GM19324 (cell line): ENCODE data around the gene MACROD2.

ENCODE experiments used
- ATAC-seq: cut with Tn5 transposase; IDR thresholded peaks from one replicate; pipeline ENCODE4 v1.9.1; 2021; ENCODE audit warnings: mild to moderate bottlenecking, moderate library complexity; ENCODE audit not compliant: unreplicated experiment, low FRiP score

MACROD2 gene

DNA sequence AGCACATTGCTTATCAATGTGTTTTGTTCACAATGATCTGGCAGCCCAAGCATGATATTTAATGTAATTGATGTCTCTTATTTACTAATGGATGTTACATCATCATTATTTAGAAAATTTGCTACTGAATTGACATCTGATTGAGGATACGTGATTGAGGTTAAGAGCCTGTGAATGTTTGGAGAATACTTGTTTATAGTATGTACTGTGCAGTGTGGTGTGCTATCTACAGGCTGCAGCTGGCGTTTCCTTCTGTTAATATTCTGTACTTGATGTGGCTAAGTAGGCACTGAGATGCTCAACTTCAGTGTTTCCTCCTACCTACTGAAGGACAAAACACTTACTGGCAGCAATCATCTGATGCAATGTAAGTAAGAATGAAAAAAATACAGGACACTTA, 1051.7 kb downstream of the MACROD2 start:
- no peak for ATAC-seq

DNA sequence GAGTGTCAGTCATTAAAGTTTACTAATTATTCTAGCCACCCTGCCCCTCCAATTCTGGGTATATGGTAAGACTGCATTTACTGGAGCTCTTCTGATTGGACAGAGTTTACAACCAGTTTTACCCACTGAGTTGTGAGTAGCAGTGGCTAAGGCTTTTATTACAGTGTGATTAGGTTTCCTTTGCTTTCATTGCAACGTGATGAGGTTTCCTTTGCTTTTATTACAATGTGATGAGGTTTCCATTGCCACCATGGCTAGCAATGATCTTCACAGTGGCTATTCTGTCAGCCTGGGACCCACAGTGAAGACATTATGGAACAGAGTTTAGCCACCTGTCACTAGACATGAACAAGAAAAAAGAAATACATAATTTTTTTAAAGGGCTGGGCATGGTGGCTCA, 1052.3 kb downstream of the MACROD2 start:
- ATAC-seq: no peak

DNA sequence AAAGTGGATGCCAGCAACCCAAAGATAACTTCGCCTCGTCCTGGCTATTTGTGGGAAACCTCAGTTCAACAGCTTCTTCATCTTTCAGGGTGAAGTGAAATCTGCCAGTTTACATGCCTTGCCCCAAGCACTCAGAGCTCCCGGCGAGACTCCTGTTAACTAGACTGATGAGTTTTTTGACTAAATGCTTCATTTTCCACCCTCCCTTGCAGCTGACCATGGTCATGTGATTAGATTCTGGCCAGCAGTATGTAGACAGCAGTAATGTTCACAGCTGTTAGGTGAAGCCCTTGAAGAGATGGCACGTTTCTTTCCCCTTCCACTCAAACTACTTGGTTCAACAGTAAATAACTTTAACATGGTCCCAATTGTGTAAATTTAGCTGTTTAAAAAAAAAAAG, 1060.9 kb downstream of the MACROD2 start:
- ATAC-seq: no peak

- ATAC-seq: no peak
Observed at GRCh38 chr20:15058841-15059240, 1063.5 kb downstream of the MACROD2 start.

DNA sequence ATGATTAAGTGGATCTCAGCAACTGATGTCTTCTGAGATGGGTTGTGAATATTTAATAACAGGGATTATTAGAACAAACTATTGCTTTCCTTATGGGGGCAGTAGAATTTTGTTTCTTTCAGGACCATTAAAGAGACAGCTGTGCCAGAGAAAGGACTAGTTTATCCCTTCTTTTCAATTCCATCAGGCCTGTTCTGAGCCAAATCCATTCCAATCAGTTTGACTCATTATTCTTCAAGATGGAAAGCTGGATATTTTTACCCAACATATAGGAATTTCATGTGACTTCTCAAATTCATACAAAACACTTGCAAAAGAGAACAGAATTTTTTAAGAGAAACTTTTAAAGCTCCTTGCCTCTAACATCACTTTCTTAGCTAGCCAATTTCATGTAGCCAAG, 1064.1 kb downstream of the MACROD2 start:
- no peak for ATAC-seq

DNA sequence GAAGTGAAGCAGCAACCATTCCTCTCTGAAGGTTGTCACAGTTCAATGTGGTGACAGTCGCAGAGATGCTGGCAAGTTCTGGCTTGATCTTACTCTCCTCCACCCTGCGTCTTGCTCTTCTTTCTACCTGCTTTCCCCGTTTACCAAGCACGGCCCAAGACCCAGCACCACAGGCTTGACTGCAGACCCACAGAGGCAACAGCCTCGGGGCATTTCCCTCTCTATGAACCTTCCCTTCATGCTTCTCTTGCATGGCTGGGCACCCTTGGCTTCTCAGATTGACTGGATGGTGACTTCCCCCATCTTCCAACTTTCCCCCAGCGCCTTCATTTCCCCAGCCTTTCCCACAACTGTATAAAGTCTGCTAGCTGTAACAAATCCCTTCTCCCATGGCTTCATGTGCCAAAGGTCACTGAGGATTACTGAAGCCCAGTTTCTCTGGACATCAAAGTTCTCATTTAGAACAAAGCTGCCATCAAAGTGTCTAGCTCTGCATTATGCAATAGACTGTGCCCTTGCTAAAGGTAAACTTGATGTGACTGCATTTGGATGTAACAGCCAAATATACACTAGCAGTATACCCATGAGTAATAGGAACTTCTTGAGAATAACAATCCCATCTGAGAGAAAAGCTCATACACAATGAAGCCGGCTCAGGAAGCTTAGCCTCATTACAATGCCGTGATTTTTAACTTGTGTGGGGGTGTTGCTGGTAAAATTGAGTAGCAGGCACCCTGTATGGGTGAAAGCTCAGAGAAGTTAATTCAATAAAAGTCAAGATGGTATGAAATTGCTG, 1065.1 kb downstream of the MACROD2 start:
- no peak for ATAC-seq

GRCh38 chr20:15061061-15061430, 1065.7 kb downstream of the MACROD2 start:
- ATAC-seq: no peak

DNA sequence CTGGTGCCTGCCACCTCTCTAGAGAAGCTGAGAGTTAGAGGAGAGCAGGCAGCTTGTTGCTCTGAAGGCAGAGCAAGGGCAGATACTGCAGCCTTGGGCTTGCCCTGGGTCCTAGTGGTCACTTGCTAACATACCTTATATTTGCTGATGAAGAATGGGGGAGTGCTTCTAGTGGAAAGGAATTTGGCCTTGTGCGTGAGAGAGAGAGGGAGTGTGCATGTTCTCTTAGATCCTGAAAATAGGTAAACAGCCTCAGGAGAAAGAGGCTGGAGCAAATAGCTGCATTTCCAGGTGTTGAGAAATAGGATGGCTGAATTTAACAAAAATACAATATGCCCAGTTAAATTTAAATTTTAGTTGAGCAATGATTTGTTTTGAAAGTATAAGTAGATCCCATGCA, 1066.6 kb downstream of the MACROD2 start:
- no peak for ATAC-seq

GRCh38 chr20:15063081-15063480, 1067.8 kb downstream of the MACROD2 start:
- ATAC-seq: no peak

DNA sequence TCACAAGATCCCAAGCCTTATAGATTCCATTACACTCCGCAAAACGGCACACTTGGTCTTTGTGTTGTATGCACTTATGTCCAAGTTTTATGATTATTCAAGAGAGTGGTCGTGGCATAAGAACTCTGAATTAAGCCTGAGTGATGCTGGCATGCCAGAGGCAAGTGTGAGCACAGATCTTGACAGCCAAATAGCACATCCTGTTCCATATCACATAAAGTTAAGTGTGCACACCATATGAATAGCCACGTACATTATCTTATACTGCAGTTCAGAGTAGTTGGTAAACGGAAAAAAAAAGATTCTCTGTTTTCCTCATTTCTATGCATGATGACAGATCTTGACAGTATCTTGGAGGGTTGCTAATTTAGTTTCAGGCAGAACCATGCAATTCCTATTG, 1069.4 kb downstream of the MACROD2 start:
- ATAC-seq: no peak

GRCh38 chr20:15065794-15066193, 1070.5 kb downstream of the MACROD2 start:
- ATAC-seq: no peak

DNA sequence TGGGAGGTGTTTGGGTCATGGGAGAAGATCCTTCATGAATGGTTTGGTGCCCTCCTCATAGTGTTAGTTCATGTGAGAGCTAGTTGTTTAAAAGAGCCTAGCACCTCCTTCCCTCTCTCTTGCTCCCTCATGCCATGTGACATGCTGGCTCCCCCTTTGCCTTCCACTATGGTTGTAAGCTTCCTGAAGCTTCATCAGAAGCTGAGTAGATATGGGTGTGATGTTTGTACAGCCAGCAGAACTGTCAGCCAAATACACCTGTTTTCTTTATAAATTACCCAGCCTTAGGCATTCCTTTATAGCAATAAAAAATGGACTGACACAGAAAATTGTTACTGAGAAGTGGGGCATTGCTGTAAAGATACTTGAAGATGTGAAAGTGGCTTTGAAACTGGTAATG, 1073.2 kb downstream of the MACROD2 start:
- ATAC-seq: no peak

GRCh38 chr20:15069355-15069754, 1074.0 kb downstream of the MACROD2 start:
- no peak for ATAC-seq

DNA sequence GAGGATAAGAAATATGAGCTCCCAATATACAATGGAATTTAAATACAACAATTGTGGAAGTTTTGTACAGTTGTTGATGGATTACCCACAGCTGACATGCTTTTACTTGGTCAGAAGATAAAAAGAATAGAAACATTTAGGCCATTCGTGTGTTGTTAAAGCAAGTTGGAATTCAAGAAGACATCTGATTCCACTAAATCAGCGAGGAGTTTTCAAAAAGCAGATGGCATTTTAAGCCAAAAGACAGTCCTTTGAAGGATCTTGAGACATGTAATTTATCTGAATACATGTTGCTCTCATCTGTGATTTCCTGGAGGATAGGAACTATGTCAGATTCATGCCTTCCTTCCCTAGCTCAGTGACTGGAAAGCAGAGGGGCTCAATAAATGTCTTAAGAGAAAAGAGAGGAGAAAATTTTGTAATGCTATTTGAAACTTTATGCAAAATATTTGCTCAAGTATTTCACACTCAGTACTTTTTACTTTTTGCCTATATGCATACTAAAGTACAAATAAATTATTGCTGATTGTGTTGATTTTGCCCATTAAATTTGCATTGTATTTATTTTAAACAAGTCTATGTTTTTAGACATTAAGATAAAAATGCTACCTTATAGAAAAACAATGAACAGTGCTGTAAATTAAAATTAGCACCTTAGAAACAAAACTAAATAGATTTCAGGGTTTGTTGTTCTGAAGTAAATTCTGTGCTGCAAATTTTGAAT, 1075.9 kb downstream of the MACROD2 start:
- ATAC-seq: no peak

DNA sequence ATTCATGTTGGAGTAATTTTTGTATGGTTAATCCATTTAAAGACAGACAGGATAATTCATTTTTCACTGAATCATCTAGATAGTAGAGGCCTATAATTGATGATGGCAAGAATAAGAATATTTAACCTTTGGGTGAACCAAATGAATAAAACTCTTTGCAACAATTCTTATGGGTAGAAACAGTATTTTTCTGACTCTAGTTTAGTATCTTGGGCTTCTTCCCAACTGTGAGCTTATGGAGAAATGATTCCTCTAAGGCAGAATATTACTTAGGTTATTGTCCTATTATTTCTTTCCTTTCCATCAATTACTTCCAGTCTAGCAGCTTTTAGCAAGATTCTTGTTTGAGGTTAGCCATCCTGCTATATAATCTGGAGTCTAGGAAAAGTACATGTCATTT, 1077.0 kb downstream of the MACROD2 start:
- ATAC-seq: no peak

- ATAC-seq: no peak
Observed at GRCh38 chr20:15075586-15075985, 1080.3 kb downstream of the MACROD2 start.

DNA sequence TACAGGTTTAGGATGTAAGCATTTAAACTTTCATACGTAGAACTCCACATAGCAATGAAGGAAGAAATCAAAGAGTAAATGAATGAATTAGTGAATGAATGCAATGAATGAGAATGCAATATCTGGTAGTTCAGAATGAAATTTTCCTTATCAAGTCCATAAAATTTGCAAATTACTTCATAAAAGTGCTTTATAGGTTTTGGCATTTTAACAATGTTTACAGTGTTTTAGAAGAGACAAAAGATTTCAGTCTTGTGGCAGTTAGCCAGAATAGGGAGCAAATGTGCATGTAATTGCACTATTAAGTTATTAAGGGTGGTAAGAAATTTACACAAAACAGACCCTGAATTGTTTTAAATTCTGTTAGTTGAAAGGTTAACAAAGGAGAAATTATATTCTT, 1081.5 kb downstream of the MACROD2 start:
- no peak for ATAC-seq

DNA sequence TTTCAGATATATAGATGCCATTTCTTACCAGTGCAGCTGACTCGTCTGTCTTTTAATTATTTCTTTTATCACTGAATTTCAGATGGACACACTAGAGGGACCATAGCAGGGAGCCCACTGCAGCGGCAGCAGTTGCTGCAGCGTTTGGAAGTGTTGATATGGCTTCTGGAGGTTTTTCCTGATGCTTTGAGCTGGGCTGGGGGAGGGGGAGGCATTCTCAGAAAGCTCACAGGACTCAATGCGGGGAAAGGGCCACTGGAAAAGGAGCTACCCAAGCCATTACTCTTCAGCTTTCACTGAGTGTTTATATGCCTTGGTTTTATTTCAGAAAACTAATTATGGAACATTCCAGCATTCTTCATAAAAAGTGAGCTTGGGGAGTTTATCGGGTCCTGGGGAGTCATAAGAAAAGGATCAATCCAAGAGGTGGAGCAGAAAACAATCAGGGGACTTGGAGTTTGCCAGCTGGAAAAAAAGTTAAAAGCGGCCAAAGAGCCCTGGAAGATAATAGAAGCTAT, 1082.5 kb downstream of the MACROD2 start:
- no peak for ATAC-seq

- no peak for ATAC-seq
Observed at GRCh38 chr20:15079594-15080340, 1084.5 kb downstream of the MACROD2 start.

DNA sequence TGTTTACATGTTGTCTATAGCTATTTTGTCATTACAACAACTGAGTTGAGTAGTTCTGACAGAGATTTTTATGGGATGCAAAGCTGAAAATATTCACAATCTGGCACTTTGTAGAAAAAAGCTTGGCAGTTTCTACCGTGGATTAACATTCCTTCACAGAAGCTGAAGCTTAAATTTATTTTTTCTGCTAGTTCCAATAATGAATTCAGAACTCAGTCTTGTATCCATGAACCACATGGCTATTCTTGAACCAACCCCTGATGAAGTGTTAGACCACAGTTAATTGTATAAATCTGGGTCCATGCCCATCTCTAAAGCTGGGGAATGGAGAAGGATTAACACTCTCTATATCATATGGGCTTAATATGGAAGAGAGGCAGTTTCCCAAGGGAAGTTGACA, 1085.9 kb downstream of the MACROD2 start:
- ATAC-seq: no peak

- ATAC-seq: no peak
Observed at GRCh38 chr20:15091421-15092037, 1096.2 kb downstream of the MACROD2 start.
